Effector memory CD8-positive, alpha-beta T cell (primary cell): ENCODE results near the gene SERPINA10.
"Not testable (repeated sequence)": the region's sequence is repeated elsewhere in the genome, so short reads cannot be mapped to it uniquely, and the experiment has no call there.

Source experiments
- ATAC-seq: fragments of 150-1000 bp; cut with Tn5 transposase; replicated peaks from 2 replicates; pipeline ENCODE4 v1.10.0; 2021; ENCODE audit warnings: mild to moderate bottlenecking, moderate library complexity
- DNase-seq, 3 experiments: peaks; one replicate each; pipeline ENCODE4 v3.0.0; 2021
- H3K27ac Mint-ChIP-seq, 2 donors: one replicate each; pipeline ENCODE4 v1.8.0; 2022; ENCODE audit warnings: mild to moderate bottlenecking in 2 of 2, mixed read lengths in 2 of 2, moderate library complexity in 2 of 2
- H3K27me3 Mint-ChIP-seq, 2 donors: one replicate each; pipeline ENCODE4 v1.8.0; 2022; ENCODE audit warnings: mixed read lengths in 2 of 2
- H3K36me3 Mint-ChIP-seq: one replicate; pipeline ENCODE4 v1.8.0; 2022; ENCODE audit warnings: mild to moderate bottlenecking, moderate library complexity, mixed read lengths; ENCODE audit not compliant: insufficient read depth
- H3K4me1 Mint-ChIP-seq, 2 donors: one replicate each; pipeline ENCODE4 v1.8.0; 2022; ENCODE audit warnings: low read depth in 2 of 2, mixed read lengths in 2 of 2
- H3K4me3 Mint-ChIP-seq, 2 donors: one replicate each; pipeline ENCODE4 v1.8.0; 2022; ENCODE audit warnings: mild to moderate bottlenecking in 2 of 2, mixed read lengths in 2 of 2, moderate library complexity in 2 of 2
- H3K9me3 Mint-ChIP-seq, 2 donors: one replicate each; pipeline ENCODE4 v1.8.0; 2022; ENCODE audit warnings: mixed read lengths in 2 of 2

The SERPINA10 gene

DNA sequence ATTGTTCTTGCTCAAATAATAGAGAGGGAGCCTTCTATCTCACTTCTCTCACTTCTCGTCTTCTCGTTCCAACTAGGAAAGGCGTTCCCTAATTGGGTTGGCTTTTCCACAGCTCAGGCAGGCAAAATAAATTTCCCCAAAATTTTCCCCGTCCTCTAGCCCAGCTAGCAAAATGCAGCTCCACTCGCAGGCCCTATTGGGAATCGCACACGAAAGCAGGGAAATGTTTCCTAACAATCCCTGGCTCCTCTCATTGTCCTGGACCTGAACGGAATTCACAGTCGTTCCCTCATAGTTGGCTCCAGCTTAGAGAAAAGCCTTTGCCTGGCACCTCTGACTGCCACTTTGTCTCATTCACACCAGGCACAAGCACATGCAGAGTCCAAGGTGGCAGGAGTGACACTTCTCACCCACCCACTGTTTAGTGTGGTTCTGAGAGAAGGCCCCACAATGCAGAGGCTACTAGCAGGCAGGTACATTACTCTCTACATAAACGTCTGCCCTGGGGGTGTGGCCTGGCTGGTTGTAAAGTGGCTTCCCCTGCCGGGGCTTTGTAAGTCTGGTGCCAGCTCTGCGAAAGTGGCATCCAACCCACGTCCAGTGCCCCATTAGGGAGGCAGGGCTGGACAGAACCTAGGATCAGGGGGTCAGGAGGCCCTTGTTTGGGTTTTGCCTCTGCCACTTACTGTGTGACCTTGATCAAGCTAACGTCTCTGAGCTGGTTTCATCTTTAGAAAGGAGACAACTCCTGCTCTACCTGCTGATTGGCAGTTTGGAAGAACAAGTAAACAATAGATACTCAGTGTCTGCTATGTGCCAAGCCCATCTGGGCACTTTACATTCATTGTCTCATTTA is 4.2 kb downstream of the SERPINA10 start:
- H3K27ac Mint-ChIP-seq: no peak overlapping the region
- no peaks in the 10 kb centered on the region for H3K4me1 Mint-ChIP-seq
- H3K4me3 Mint-ChIP-seq: no peak overlapping the region
- no peaks in the 10 kb centered on the region for H3K36me3 Mint-ChIP-seq
- peaks cover 12 to 44% of the 10 kb centered on the region in 2 donors for H3K27me3 Mint-ChIP-seq
- ATAC-seq (no peak), DNase-seq (no peak)
- H3K9me3 Mint-ChIP-seq: no peaks in the 10 kb centered on the region

DNA sequence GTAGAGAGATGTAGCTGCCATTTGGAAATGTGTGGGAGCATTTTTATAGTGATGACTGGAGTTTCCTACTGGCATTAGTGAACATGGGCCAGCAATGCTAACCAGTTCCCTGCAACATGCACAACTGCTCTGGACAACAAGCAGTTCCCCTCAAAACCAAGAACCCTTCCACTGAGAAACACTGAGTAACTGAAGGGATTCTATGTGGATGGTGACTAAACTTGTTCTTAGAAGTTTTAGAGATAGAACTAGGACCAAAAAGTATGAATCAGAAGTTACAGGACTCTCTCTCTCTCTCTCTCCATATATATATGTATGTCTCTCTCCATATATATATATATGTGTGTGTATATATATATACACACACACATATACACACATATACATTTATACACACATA is 7.9 kb downstream of the SERPINA10 start:
- DNase-seq (no peak), ATAC-seq (no peak)
- Mint-ChIP-seq H3K27me3 (peaks cover 12 to 31% of the 10 kb centered on the region in 2 donors), H3K36me3 (no peaks in the 10 kb centered on the region), H3K27ac (no peak overlapping the region), H3K4me3 (no peak overlapping the region), H3K9me3 (no peaks in the 10 kb centered on the region), H3K4me1 (no peaks in the 10 kb centered on the region)

DNA sequence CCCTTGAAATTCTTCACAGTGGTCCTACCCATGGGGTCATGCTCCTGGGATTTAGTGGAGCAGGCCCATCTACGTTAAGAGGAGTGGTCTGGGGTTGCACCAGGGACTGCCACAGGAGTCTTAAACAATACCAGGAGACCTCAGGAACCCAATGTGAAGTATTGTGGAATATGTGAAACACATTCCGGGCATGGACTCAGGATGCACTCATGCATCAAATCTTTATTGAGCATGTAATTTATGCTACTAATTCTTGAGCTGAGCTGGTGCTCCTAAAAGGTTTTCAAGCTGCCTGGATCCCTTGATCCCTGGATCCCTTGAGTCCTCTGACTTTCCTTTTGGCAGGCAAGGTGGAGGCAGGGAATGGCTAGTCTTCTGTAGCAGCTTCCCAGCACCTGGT is 8.8 kb downstream of the SERPINA10 start:
- no peak overlapping the region for H3K4me3 Mint-ChIP-seq
- peaks cover 12 to 31% of the 10 kb centered on the region in 2 donors for H3K27me3 Mint-ChIP-seq
- no peaks in the 10 kb centered on the region for H3K36me3 Mint-ChIP-seq
- H3K4me1 Mint-ChIP-seq: no peaks in the 10 kb centered on the region
- no peak for DNase-seq
- no peak overlapping the region for H3K27ac Mint-ChIP-seq
- no peak for ATAC-seq
- no peaks in the 10 kb centered on the region for H3K9me3 Mint-ChIP-seq

DNA sequence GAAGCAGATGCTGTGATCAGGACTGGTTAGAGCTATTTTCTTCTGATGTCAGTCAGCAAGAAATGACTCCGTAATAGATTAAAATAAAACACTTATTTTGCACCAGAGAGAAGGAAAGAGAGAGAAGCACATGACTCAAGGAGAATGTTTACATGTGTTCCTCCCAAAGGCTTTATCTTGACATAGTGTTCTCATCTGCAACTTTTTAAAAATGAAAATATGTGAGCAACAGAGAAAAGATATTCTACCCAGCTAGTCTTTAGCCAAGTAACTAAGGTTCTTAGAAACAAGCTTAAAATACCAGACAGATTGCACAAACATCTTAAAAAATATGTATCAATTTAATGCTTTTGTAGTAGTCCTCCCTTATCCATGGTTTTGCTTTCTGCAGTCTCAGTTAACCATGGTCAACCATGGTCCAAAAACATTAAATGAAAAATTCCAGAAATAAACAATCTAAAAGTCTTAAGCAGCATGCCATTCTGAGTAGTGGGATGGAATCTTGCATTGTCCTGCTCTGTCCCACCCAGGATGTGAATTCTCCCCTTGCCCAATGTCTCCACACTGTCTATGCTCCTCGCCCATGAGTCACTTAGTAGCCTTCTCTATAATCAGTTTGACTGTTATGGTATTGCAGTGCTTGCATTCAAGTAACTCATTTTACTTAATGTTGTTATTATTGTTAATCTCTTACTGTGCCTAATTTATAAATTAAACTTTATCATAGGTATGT is 9.9 kb downstream of the SERPINA10 start:
- DNase-seq: no peak
- ATAC-seq: no peak
- H3K4me3 Mint-ChIP-seq: no peak overlapping the region
- no peaks in the 10 kb centered on the region for H3K36me3 Mint-ChIP-seq
- H3K27ac Mint-ChIP-seq: no peak overlapping the region
- peaks cover 12 to 24% of the 10 kb centered on the region in 2 donors for H3K27me3 Mint-ChIP-seq
- no peaks in the 10 kb centered on the region for H3K4me1 Mint-ChIP-seq
- H3K9me3 Mint-ChIP-seq: no peaks in the 10 kb centered on the region

GRCh38 chr14:94278731-94279130 is 14.3 kb downstream of the SERPINA10 start:
- no peaks in the 10 kb centered on the region for H3K9me3 Mint-ChIP-seq
- no peaks in the 10 kb centered on the region for H3K4me1 Mint-ChIP-seq
- no peak overlapping the region for H3K4me3 Mint-ChIP-seq
- H3K27me3 Mint-ChIP-seq: peaks cover 5 to 9% of the 10 kb centered on the region in 2 donors
- ATAC-seq: no peak
- no peak overlapping the region for H3K27ac Mint-ChIP-seq
- no peak for DNase-seq
- no peaks in the 10 kb centered on the region for H3K36me3 Mint-ChIP-seq

DNA sequence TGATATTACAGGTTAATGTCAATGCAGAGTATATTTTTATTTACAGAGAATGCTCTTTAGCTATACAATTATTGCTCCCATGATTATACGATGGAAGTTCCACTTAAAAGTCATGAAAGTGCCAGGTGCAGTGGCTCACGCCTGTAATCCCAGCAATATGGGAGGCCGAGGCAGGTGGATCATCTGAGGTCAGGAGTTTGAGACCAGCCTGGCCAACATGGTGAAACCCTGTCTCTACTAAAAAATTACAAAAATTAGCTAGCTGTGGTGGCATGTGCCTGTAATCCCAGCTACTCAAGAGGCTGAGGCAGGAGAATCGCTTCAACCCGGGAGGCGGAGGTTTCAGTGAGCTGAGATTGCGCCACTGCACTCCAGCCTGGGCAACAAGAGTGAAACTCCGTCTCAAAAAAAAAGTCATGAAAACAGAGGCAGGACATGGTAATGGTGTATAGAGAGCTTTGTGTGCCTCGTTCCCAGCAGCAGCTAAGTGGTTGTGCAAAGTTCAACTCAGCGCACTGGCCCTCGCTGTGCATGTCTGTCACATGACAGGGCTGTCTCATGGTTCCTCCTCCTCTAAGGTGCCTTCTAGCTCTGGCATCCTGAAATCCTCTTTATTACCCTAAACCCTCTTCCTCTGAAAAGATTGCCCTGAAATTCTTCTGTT is 16.0 kb downstream of the SERPINA10 start:
- H3K27me3 Mint-ChIP-seq, H3K27ac Mint-ChIP-seq, H3K36me3 Mint-ChIP-seq, H3K4me3 Mint-ChIP-seq, DNase-seq, H3K4me1 Mint-ChIP-seq, ATAC-seq, H3K9me3 Mint-ChIP-seq: not testable (repeated sequence)

GRCh38 chr14:94269156-94269555 is 23.9 kb downstream of the SERPINA10 start:
- H3K4me3 Mint-ChIP-seq: no peak overlapping the region
- no peaks in the 10 kb centered on the region for H3K4me1 Mint-ChIP-seq
- ATAC-seq (no peak), DNase-seq (no peak)
- H3K27me3 Mint-ChIP-seq: peaks cover 17 to 30% of the 10 kb centered on the region in 2 donors
- H3K36me3 Mint-ChIP-seq: peaks cover 4% of the 10 kb centered on the region
- no peaks in the 10 kb centered on the region for H3K9me3 Mint-ChIP-seq
- H3K27ac Mint-ChIP-seq: no peak overlapping the region

- H3K27ac Mint-ChIP-seq, H3K4me3 Mint-ChIP-seq, H3K4me1 Mint-ChIP-seq, DNase-seq, H3K9me3 Mint-ChIP-seq, ATAC-seq, H3K36me3 Mint-ChIP-seq: not testable (repeated sequence)
- peaks cover 17 to 30% of the 10 kb centered on the region in 2 donors for H3K27me3 Mint-ChIP-seq
These were observed 24.5 kb downstream of the SERPINA10 start for GRCh38 chr14:94268582-94268981.

DNA sequence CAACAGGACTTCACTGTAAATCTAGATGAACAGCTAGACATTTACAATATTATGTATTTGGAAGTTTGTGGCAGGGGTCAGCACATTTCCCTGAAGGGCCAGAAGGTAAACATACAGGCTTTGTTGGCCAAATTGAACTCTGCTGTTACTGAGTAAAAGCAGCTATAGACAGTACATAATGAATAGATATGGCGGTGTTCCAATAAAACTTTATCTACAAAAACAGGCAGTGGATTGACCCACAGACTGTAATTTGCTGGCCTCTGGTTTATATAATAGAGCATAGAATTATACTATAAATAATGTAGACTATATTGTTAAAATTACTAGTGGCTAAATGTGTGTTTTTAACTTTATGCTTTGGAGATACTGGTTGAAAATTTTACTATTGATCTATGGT is 25.7 kb downstream of the SERPINA10 start:
- ATAC-seq: no peak
- Mint-ChIP-seq H3K4me3 (no peak overlapping the region), H3K36me3 (peaks cover 4% of the 10 kb centered on the region), H3K9me3 (peaks cover 0 to 11% of the 10 kb centered on the region in 2 donors), H3K27ac (no peak overlapping the region), H3K4me1 (no peaks in the 10 kb centered on the region), H3K27me3 (peaks cover 17 to 30% of the 10 kb centered on the region in 2 donors)
- no peak for DNase-seq

DNA sequence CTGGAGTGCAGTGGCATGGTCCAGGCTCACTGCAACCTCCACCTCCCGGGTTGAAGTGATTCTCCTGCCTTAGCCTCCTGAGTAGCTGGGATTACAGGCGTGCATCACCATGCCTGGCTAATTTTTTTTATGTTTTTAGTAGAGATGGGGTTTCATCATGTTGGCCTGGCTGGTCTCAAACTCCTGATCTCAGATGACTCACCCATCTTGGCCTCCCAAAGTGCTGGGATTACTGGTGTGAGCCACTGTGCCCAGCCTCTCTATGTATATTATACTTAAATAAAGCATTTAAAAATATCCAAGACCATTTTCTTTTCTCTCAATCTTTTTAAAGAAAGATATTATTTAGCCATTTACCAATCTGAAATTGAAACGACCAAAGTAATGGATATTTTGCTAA is 28.9 kb downstream of the SERPINA10 start:
- H3K27ac Mint-ChIP-seq, H3K36me3 Mint-ChIP-seq, ATAC-seq, H3K4me3 Mint-ChIP-seq, H3K4me1 Mint-ChIP-seq, DNase-seq: not testable (repeated sequence)
- H3K27me3 Mint-ChIP-seq: peaks cover 10 to 12% of the 10 kb centered on the region in 2 donors
- H3K9me3 Mint-ChIP-seq: peaks cover 2 to 11% of the 10 kb centered on the region in 2 donors

DNA sequence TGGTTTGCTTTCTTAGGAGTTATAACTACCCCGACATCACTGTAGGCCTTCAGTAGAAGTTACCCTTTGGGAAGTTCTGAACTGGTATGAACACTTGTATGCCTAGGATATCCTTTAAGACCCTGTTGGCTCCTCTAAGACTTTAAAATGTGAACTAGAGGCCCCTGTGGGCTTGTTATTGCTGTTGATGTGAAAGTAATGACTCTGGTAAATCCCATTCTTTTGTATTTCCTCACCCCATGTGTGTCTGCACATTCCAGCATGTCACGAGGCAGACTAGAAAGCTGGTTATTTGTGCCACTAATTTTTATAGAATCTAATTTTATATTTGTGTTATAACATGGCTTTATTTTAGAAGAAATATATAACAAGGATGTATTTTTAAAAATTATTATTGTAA is 48.9 kb downstream of the SERPINA10 start:
- Mint-ChIP-seq H3K27ac (no peak overlapping the region), H3K36me3 (no peaks in the 10 kb centered on the region), H3K4me3 (no peak overlapping the region), H3K4me1 (no peaks in the 10 kb centered on the region), H3K9me3 (no peaks in the 10 kb centered on the region), H3K27me3 (peaks cover 23 to 28% of the 10 kb centered on the region in 2 donors)
- DNase-seq (no peak), ATAC-seq (no peak)

GRCh38 chr14:94239406-94239805 is 53.7 kb downstream of the SERPINA10 start:
- no peak for DNase-seq
- Mint-ChIP-seq H3K9me3 (no peaks in the 10 kb centered on the region), H3K27ac (no peak overlapping the region), H3K36me3 (no peaks in the 10 kb centered on the region), H3K4me3 (no peak overlapping the region), H3K27me3 (peaks cover 6 to 9% of the 10 kb centered on the region in 2 donors), H3K4me1 (no peaks in the 10 kb centered on the region)
- no peak for ATAC-seq

- Mint-ChIP-seq H3K27ac (no peak overlapping the region), H3K27me3 (peaks cover 6 to 9% of the 10 kb centered on the region in 2 donors), H3K4me1 (no peaks in the 10 kb centered on the region), H3K9me3 (no peaks in the 10 kb centered on the region), H3K36me3 (no peaks in the 10 kb centered on the region), H3K4me3 (no peak overlapping the region)
- no peak for DNase-seq
- ATAC-seq: no peak
These were observed 55.1 kb downstream of the SERPINA10 start for GRCh38 chr14:94237983-94238382.
